Cardiac fibroblast (primary cell): Measurements from ENCODE around the gene PDE4B.
A peak's percentile ranks its signal among the peaks of the same experiment; 100 is the strongest.

Experiments used
- DNase-seq, 2 donors: peaks; one replicate each; pipeline versions ENCODE4 v3.0.0 to v3.0.0-alpha.2; 2010; ENCODE audit warnings: low read depth in 2 of 2
- H3K4me3 ChIP-seq, 2 donors: replicated peaks in 1 of 2; 1 replicate in 1 of 2; 2 replicates in 1 of 2; pipeline ENCODE4 v1.5.1; 2011; ENCODE audit warnings: low read depth in 2 of 2, low read length in 2 of 2, mild to moderate bottlenecking in 2 of 2, moderate library complexity in 1 of 2
- TF ChIP-seq, protein P1 (sequence below): IDR thresholded peaks from one replicate; pipeline ENCODE4 v1.5.1; 2011; ENCODE audit warnings: low read depth, mild to moderate bottlenecking, low read length, inconsistent platforms

The PDE4B gene

DNA sequence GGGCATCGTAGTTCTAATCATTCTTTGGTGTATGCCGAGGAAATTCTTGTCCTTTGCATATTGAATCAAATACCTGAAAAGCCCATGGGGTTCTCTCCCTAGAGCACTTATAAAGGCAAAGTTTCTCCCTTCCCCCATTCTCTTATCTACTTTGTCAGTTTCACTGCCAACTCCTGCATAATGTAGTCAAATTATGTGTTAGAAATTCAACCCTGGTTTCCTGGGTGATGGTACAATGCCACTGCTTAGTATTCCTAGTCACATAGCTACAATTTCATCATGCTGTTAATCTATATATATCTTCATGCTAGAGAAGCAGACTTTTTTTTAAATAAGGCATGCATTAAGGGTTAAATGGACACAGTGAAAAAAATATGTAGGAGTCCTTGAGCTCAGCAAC is 119.0 kb downstream of the PDE4B start:
- H3K4me3 ChIP-seq: no peak overlapping the region
- TF ChIP-seq, protein P1, sequence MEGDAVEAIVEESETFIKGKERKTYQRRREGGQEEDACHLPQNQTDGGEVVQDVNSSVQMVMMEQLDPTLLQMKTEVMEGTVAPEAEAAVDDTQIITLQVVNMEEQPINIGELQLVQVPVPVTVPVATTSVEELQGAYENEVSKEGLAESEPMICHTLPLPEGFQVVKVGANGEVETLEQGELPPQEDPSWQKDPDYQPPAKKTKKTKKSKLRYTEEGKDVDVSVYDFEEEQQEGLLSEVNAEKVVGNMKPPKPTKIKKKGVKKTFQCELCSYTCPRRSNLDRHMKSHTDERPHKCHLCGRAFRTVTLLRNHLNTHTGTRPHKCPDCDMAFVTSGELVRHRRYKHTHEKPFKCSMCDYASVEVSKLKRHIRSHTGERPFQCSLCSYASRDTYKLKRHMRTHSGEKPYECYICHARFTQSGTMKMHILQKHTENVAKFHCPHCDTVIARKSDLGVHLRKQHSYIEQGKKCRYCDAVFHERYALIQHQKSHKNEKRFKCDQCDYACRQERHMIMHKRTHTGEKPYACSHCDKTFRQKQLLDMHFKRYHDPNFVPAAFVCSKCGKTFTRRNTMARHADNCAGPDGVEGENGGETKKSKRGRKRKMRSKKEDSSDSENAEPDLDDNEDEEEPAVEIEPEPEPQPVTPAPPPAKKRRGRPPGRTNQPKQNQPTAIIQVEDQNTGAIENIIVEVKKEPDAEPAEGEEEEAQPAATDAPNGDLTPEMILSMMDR: no peak
- peak in 1 of 2 donors; percentile 3 for DNase-seq

DNA sequence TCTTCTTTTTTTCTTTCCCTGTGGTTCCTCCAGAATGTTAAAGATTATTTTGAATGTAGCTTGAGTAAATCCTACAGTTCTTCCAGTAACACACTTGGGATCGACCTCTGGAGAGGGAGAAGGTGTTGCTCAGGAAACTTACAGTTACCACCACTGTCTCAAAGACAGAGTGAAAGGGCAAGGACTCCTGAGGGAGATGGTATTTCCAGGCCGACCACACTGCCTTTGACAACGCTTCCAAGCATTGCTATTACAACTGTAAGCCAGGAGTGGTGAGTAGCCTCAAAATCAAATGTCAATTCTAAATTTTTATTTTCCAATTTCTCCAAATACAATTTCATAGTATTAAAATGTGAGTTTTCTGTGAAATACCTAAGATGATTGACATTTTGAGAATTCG is 125.9 kb downstream of the PDE4B start:
- H3K4me3 ChIP-seq: no peak overlapping the region
- TF ChIP-seq, protein P1: no peak
- no peak for DNase-seq

DNA sequence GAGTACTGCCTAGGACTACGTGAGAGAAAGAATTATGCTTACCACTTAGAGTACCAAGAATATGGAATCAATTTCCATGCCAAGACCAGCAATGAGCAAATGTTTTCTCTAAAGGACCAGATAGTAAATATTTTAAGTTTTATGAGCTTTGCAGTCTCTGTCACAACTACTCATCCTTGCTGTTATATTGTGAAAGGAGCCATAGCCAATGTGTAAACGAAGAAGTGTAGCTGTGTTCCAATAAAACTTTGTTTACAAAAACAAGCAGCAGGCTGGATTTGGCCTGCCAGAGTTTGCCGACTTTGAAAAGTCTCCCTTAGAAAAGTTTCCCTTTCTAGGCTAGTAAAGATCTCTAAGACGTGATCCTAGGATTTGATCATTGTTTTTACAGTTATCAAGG is 128.8 kb downstream of the PDE4B start:
- no peak overlapping the region for H3K4me3 ChIP-seq
- TF ChIP-seq, protein P1: no peak
- no peak for DNase-seq

DNA sequence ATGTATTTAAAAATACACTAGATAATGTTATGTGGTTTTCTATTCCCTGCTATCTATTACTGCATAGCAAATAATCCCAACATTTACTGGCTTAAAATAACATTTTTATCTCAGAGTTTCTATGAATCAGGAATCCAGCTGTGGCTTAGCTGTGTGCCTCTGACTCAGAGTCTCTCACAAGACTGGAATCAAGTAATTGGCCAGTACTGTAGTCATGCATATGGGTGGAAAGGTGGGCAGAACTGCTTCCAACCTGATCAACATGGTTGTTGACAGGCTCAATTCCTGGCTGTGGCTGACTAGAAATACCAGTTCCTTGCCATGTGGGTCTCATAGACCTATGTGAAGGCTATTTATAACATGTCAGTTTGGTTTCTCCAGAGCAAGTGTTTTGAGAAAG is 131.8 kb downstream of the PDE4B start:
- DNase-seq: peak; percentile 64 to 72
- no peak overlapping the region for H3K4me3 ChIP-seq
- TF ChIP-seq, protein P1: no peak

DNA sequence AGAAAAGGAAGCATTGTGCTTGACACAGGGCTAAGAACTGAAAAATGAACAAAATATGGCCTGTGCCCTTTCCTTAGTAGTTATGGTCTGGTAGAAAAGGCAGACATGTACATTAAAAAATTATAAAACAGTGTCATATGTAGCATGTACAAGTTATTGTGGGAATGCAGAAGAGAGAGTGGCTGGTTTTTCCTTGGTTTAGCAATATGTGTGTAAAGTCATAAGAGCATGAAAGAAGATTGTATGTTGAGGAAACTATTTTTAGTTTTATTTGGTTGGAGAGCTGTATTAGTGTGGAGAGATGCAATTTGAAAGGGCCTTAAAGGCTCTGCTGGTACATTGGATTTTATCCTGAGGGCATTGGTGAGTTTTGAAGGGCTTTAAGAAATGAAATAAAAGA is 145.8 kb downstream of the PDE4B start:
- no peak overlapping the region for H3K4me3 ChIP-seq
- no peak for DNase-seq
- TF ChIP-seq, protein P1: no peak

DNA sequence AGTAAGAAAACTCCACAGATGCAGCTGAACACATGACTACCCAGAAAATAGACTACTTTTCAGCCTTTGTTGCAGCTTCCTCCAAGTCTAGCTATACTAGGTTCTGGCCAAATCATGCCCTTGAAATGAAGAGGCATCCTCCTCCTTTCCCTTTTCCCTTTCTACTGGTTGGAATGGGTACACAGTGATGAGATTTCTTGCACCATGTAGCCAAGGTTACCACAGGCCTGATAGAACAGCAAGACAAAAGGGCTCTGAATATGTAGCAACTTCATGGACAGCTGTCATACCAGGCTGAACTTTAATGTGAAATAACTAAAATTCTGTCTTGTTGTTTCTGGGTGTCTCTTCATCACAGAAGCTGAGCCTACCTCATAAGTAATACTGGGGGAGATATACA is 146.5 kb downstream of the PDE4B start:
- DNase-seq: no peak
- no peak overlapping the region for H3K4me3 ChIP-seq
- TF ChIP-seq, protein P1: no peak

DNA sequence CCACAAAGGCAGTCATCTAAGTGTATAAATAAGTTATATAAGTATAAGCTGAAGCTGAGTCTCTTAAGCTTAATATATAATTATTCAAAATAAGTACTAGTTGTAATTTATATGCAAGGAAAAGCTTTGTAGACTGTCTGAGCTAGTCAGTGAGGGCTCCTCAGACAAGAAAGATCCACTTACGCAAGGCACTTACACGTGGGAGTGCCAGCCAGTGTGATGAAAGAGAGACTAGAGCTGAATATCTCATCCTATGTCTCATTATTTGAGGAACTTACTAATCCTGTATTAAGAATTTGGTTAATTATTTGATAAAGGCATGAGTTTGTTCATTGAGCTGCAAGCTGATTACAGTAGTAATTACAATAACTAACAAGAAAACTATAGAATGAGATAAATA is 146.9 kb downstream of the PDE4B start:
- no peak overlapping the region for H3K4me3 ChIP-seq
- peak; percentile 29 to 30 for DNase-seq
- TF ChIP-seq, protein P1: no peak
